Activated CD8-positive, alpha-beta memory T cell treated with anti-CD3 and anti-CD28 coated beads, Interleukin-2, amount 50 U/mL, for 1 hour (primary cell): ENCODE measurements around the gene DMPK.

Experiments used
- DNase-seq: peaks from one replicate; pipeline ENCODE4 v3.0.0-alpha.2; 2020; ENCODE audit errors: extremely low read depth

The DMPK gene

DNA sequence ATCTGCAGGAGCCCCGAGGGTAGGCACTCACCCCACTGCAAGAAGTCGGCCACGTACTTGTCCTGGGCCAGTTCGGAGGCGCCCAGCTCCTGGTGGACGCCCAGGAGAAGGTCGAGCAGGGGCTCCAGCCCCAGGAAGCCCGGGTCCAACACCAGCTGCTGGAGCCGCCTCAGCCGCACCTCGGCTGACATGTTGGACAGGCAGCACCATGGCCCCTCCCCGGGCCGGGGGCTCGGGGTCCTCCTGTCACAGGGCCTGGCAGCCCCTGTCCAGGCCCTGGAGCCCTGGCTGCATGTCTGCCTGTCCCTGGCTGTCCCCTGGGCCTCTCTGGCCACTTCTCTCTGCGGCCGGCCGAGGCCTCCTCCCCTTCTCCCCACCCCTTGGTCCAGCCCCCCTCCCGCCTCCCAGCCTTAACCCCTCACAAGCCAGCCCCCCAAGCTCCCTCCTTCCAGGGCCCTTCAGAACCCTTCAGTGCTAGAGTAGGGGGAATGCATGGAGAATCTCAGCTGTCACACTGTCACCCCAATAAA is at the start of gene DMPK:
DMPK (minus strand) TSS at position 329 of the 530 bp plus-strand sequence; CDS start at position 191, 138 bp downstream.
- DNase-seq, result no peak

DNA sequence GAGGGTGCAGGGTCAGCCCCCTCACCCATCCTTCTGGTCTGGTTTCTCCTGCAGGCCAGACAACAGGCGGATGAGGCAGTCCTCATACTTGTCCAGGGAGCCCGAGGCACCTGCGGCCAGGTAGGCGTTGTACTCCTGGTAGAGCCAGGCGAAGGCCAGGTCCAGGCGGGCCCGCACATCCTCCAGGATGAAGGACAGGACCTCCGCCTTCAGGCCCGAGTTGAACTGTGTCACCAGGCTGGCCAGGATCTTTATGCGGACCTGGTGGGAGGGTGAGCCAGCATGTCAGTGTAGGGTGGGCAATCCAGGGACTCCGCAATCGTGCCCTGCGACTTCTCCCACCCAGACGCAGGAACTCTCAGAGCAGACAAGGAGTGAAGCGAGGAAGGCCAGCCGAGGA is 46.7 kb upstream of the DMPK start:
- no peak for DNase-seq

DNA sequence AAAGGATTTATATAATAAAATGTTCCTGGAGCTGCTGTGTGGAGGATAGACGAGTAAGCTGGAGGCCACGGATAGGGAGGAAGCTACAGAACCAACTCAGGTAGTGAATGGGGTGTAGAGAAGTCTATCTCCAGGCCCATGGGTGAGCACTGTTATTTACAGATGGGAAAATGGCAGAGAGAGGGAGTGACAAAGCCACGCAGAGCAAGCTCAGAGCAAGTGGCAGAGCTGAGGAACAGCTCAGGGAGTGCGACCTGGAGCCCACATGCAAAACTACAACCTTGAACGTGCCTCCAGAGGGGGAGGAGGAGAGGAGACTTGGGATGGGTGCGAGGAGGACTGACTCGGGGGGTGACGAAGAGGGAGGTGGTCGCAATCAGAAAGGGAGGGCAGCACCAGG is 46.2 kb upstream of the DMPK start:
- DNase-seq, result no peak

DNA sequence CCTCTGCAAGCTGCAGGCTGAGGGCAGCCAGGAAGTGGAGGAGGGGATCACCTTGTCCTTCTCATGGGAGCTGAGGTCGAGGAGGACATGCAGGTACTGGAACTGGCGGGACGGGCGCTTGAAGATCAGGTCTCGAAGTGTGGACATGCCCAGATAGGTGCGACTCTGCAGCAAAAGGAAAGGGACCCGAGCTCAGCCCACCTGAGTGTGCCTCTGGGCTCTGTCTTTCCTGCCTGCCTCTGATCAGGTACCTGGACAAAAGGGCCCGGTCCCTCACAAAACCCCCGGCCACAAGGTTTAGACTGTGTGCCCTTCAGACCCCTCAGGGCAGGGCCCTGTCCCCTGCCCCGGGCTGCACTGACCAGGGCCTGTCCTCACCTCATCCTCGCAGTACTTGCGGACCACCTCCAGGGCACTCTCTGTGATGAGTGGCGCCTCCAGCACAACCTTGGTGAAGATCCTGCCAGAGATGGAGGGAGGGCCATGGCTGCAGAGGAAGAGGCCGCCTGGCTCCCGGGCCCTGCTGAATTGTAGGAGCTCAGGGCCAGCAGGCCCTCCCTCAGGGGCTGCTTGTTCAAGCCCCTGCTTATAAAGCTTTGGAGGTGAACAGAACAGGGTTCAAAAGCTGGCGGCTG is 45.3 kb upstream of the DMPK start:
- no peak for DNase-seq

GRCh38 chr19:45826934-45827333 is 44.6 kb upstream of the DMPK start:
- no peak for DNase-seq

- no peak for DNase-seq
These were observed 43.9 kb upstream of the DMPK start for GRCh38 chr19:45825917-45826893.

DNA sequence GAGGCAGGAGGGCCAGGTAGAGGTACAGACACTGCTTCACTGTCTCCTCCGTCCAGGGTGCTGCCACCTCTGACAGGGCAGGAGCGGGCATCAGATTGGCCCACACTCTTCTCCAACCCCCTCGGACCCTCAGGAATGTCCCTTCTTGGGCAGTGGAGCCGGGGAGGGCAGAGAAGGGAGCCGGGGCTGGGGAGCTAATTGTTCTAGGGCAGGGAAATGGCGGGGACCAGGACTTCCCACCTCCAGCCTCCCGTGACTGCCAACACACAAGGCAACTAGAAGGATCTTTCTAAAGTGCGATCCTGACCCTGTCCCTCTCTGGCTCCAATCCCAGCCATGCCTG is 42.9 kb upstream of the DMPK start:
- no peak for DNase-seq

DNA sequence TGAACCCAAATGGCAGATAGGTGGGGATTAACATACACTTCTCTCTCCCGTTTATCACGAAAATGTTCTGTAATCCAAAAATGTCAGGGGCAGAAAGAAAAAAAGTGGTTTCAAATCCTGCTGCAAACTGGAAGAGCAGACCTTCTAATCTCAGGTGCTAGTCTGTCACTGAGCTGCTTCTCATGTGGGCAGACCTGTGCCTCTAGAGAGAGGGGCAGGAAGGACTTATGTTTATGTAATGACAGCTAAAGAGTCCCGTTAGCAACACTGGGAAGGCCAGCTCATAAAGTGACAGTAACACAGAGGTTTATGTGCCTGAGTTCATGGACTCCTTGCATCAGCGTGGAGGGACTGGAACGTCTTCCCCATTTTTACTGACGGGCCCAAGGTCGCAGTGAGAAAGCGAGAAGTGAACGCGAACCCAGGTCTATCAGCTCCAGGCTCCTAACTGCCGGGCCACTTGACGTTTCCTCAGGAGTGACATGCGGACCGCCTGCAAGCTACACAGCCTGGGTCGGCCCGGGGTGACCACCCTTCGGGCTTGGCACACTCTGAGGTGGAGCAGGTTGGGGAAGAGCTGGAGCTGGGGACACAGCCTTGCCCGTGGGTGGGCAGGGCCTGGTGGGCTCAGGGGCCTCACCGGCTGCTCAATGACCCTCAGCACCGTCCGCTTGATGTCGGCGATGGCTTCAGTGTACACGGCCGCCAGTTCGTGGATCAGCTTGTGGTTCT is 42.4 kb upstream of the DMPK start:
- DNase-seq, result no peak

- no peak for DNase-seq
These were observed 41.8 kb upstream of the DMPK start for GRCh38 chr19:45824041-45824471.

DNA sequence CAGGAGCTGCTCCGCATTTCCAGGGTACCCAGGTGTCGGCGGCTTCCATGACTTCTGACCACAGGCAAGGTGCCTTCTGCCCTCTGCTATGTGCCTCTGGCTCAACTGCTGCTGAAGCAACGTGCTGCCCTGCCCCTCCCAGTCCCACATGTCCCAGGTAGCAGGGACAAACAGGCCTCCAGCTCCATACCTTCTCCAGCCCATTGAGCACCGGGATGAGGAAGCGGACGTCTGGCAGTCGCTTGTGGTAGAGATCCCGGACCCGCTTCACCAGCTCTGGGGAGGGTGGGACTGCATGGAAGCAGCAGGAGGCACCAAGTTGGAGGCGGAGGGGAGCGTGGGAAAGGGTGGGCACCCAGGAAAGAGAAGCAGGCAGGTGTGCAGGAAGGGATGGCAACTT is 40.9 kb upstream of the DMPK start:
- DNase-seq, result no peak

DNA sequence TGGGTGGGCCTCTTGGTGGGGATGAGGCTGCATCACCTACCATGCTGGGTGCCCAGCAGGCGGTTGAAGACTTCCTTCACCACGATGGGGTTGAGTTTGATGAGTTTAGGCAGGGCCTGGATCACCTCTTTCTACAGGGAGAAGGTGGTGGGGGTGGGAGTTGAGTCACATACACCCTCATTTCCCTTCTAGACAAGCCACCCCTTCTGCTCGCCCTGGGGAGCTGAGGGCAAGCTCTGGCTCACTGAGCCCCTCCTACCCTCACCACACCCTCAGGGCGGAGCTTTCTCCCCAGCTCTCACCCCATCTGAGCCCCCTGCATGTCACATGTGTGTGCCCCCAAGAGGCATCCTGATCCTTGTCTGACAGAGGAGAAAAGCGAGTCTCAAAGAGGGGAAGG is 40.4 kb upstream of the DMPK start:
- DNase-seq, result no peak

DNA sequence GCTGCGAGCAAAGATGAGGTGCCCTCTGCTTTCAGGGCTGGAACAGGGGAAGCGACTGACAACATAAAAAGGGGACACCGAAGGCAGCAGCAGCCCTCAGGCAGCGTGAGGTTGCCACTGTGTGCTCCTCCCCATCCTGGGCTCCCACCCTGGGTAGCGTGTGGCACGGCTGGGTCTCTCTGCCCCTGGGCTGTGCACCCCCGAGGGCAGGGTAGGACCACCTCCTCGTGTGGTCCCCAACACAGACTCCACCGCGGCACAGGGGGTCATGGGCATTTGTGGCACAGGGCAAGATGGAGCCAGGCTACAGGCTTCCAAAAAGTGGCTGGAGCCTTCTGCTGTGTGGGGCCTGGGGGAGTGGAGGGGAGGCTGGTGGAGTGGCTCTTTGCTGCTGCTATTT is 39.3 kb upstream of the DMPK start:
- no peak for DNase-seq

- DNase-seq, result no peak
These were observed 38.8 kb upstream of the DMPK start for GRCh38 chr19:45821103-45821521.

GRCh38 chr19:45820413-45821102 is 38.3 kb upstream of the DMPK start:
- DNase-seq, result no peak

- no peak for DNase-seq
These were observed 37.5 kb upstream of the DMPK start for GRCh38 chr19:45819769-45820168.

GRCh38 chr19:45817725-45818301 is 35.5 kb upstream of the DMPK start:
- no peak for DNase-seq

- peak; percentile 87 for DNase-seq
These were observed 34.9 kb upstream of the DMPK start for GRCh38 chr19:45817010-45817724.

GRCh38 chr19:45816236-45817009 is 34.1 kb upstream of the DMPK start:
- no peak for DNase-seq

GRCh38 chr19:45815481-45816216 is 33.4 kb upstream of the DMPK start:
- no peak for DNase-seq
